AG09309 (cell line): ENCODE results near the gene SWI5.

Experiments
- DNase-seq: peaks from one replicate; pipeline ENCODE4 v3.0.0-alpha.2; 2010; ENCODE audit warnings: low read depth
- H3K4me3 ChIP-seq: 2 replicates; pipeline ENCODE4 v1.5.1; 2011; ENCODE audit warnings: mild to moderate bottlenecking, low read depth, low read length, moderate library complexity; ENCODE audit not compliant: control insufficient read depth
- TF ChIP-seq, protein P1 (sequence below): IDR thresholded peaks from 2 replicates; pipeline ENCODE4 v1.5.1; 2011; ENCODE audit warnings: mild to moderate bottlenecking, low read depth, low read length, inconsistent platforms; ENCODE audit not compliant: insufficient read depth, control insufficient read depth; ENCODE audit errors: missing control alignments

SWI5 gene

DNA sequence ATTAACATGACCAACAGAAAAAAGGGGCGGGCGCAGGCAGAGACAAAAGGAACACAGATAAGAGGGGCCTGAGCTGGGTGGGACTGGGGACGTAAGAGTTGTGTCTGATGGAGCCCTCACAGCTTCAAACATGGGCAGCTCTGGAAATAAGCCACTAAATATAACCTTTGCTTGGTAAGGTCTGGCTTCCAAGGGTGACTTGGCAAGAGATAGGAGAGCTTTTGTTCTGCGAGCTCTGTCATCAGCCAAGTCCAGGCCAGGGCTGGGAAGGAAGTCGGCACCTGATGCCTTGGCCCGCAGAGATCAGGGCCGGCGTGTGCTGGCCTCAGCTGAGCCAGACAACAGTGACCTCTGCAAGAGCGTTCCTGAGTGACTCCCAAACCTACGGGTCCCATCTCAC is 34.4 kb downstream of the SWI5 start:
- DNase-seq = no peak
- H3K4me3 ChIP-seq = no peak overlapping the region
- TF ChIP-seq, protein P1, sequence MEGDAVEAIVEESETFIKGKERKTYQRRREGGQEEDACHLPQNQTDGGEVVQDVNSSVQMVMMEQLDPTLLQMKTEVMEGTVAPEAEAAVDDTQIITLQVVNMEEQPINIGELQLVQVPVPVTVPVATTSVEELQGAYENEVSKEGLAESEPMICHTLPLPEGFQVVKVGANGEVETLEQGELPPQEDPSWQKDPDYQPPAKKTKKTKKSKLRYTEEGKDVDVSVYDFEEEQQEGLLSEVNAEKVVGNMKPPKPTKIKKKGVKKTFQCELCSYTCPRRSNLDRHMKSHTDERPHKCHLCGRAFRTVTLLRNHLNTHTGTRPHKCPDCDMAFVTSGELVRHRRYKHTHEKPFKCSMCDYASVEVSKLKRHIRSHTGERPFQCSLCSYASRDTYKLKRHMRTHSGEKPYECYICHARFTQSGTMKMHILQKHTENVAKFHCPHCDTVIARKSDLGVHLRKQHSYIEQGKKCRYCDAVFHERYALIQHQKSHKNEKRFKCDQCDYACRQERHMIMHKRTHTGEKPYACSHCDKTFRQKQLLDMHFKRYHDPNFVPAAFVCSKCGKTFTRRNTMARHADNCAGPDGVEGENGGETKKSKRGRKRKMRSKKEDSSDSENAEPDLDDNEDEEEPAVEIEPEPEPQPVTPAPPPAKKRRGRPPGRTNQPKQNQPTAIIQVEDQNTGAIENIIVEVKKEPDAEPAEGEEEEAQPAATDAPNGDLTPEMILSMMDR = no peak

DNA sequence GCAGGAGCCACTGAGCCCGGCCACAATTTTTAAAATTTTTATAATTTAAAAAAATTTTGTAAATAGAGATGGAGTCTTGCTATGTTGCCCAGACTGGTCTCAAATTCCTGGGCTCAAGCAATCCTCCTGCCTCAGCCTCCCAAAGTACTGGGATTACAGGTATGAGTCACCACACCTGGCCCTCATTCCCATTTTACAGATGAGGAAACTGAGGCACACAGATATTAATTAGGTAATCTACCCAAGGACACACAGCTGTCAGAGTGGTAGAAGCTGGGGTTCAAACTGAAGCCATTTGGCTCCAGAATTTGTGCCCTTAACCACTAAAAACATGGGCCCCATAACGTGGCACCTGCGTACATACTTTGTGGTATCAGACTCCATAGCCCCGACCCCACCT is 38.6 kb downstream of the SWI5 start:
- TF ChIP-seq, protein P1 = no peak
- no peak overlapping the region for H3K4me3 ChIP-seq
- no peak for DNase-seq

- no peak overlapping the region for H3K4me3 ChIP-seq
- TF ChIP-seq, protein P1 = no peak
- no peak for DNase-seq
These were observed 40.3 kb downstream of the SWI5 start for GRCh38 chr9:128316421-128316820.

DNA sequence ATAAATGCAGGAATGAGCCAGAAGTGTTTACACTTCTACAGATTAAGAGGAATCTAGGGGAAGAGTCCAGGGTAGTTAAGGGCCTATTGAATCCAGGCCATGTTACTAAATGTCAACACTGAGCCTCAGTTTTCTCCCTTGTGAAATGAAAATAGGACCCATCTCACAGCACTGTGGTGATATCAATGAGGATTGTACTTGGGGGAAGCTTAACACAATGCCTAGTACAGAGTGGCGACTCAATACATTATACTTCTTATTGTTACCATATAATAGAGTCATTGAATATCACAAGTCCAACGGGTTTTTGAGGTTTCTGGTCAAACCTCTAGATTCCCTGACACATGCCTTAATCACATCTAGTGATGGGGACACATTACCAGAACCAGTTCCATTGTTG is 41.6 kb downstream of the SWI5 start:
- no peak overlapping the region for H3K4me3 ChIP-seq
- TF ChIP-seq, protein P1 = no peak
- no peak for DNase-seq

DNA sequence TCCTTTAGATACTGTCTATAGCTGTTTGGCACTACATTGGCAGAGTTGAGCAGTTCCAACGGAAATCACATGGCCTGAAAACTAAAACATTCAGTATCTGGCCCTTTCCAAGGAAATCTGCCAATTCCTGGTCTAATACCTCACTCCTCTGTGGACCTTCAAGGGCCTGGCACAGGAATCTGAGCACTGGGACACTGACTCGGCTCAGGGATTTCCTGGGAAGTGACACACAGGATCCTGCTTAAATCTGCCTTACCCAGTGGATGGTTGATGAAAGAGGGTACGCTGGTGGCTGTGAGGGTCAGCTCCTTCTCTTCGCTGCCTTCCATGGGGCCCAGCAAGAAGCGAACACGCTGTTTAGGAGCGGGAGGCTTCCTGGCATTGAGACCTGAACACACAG is 45.3 kb downstream of the SWI5 start:
- TF ChIP-seq, protein P1 = no peak
- DNase-seq = no peak

DNA sequence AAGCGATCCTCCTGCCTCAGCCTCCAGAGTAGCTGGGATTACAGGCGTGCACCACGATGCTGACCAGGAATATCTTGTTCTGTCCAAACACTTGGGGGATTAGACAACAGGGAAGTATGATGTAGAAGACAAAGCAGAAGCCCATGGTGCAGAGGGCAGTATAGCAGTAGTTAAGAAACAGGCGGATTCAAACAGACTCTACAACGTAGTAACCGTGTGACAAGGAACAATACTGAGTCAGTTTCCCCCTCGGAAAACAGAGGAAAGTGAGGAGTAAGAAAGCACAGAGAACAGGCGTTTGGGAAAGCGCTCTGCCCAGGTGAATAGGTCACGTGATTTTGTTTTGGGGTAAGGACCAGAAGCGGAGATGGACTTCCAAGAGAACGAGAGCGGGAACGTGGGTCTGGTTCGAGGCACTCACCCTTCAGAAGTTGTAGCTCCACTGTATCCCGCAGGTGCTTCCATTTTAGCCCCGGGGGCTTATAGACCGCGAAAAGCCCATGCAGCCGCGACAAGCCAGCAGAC is 45.9 kb downstream of the SWI5 start:
- H3K4me3 ChIP-seq = peak overlapping the region; percentile 92
- TF ChIP-seq, protein P1 = no peak
- no peak for DNase-seq

More for the DNA sequence above, 45.3 kb downstream of the SWI5 start:
- peak overlapping the region; percentile 92 for H3K4me3 ChIP-seq
